LHCN-M2 (cell line): ENCODE measurements around the gene POR. TPM values are rescaled to one million over a fixed set of nuclear protein-coding genes. Genes with fewer than 3 reads are reported as not detected.
"Not testable (repeated sequence)": the region's sequence is repeated elsewhere in the genome, so short reads cannot be mapped to it uniquely, and the experiment has no call there.

ENCODE experiments used
- DNase-seq: peaks from one replicate; pipeline ENCODE4 v3.0.0-alpha.2; 2012; ENCODE audit warnings: low read depth
- total RNA-seq: library from RNA; depleted of rRNA; stranded (reverse); fragments of >200 nt; gene quantifications from 2 replicates; pipeline ENCODE4 v1.2.3, GENCODE V29; 2014; rRNA removed

Gene POR
- total RNA-seq, 1 experiment from 2014 or later, result 122 TPM

DNA sequence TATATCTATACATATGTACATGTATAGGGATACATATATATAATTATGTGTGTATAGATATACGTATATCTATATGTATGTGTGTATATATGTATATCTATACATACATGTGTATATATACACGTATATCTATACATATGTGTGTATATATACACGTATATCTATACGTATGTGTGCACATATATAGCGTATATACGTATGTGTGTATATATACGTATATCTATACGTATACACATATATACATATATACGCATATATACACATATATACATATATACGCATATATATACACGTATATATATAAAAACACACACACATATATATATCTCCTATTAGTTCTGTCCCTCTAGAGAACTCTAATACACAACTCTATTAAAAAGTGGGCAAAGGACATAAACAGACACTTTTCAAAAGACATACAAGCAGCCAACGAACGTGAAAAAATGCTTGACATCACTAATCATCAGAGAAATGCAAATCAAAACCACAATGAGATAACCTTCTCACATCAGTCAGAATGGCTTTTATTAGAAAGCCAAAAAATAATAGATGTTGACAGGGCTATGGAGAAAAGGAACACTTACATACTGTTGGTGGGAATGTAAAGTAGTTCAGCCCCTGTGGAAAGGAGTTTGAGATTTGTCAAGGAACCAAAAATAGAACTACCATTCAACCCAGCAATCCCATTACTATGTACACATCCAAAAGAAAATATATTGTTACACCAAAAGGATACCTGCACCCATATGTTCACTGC, 101.4 kb downstream of the POR start:
- DNase-seq, result no peak

DNA sequence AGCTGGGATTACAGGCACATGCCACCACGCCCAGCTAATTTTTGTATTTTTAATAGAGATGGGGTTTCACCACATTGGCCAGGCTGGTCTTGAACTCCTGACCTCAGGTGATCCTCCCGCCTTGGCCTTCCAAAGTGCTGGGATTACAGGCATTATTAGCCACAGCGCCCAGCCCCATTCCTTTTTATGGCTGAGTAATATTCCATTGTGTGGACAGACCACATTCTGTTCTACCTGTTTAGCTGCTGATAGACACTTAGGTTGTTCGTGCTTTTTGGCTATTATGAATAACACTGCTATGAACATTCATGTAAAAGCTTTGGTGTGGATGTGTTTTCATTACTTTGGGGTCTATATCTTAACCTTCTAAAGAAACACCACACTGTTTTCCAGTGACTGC, 103.6 kb downstream of the POR start:
- not testable (repeated sequence) for DNase-seq

DNA sequence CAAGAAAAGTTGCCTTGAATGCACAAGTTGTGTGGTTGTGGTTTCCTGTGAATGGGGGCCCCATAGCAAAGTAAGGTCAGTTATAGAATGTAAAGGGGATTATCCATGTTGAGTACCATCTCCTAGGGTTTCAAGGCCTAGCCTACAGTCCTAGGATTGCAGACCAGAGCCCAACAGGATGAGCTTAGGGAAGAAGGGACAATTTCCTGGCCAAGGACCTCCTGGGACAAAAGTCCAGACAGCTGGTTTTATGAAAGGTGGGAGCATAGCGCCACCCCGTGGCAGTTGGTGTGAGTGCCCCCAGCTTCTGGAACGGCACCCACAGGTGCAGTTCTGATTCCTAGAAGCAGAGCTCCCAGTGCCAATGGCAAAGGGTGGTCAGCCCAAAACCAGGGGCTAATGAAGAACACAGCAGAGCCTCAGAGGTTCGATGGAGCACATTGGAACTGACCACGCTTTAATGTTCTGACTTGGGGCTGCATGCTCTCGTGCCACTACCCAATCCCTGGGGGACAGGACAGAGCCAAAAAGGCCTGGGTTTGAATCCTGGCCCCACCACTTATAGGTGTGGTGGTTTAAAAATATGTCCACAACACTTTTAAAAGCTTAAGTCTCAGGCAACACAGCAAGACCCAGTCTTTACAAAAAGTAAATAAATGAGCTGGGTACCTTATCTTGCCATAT, 105.2 kb downstream of the POR start:
- peak; percentile 72 for DNase-seq

DNA sequence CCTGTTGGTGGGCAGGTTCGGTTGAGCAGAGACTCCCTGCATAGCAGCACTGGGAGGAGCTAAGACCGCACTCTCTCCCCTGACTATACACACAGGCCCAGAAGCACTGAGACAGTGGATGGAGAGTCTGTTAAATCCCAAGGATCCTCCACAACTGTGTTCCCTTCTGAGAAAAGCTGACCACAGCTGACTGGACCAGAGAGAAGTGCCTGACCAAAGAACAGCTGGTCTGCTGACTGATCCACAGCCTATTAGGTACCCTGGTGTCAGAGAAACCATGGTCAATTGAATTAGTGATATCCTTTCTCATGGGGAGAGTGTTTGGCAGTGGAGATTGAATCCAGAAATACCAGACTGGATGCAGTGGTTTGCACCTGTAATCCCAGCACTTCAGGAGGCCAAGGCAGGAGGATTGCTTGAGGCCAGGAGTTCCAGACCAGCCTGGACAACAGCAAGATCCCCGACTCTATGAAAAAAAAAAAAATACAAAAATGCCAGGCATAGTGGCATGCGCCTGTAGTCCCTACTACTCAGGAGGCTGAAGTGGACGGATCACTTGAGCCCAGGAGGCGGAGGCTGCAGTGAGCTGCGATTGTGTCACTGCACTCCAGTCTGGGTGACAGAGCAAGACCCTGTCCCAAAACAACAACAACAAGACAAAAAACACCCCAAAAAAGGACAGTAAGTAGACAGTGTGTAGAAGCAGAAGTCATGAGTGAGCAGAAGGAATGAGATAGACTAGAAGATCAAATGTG, 107.2 kb downstream of the POR start:
- DNase-seq, result peak; percentile 46

DNA sequence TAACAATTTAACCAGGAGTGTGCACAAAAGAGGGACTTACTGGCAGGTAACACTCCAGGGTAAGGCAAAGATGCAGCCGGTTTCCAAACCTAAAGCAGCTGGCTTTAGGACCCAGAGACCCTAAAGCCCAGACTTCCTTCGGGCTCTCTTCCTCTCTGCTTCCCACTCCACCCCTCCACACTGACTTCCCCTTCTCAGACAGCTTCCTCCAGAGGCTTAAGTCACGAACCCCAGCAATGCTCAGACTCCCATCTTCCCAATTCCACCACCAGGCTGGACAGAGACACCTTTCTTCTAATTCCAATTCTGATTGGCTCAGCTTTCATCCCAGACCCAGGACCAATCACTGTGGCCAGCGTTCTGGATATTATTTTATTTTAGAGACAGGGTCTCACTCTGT, 108.0 kb downstream of the POR start:
- no peak for DNase-seq

DNA sequence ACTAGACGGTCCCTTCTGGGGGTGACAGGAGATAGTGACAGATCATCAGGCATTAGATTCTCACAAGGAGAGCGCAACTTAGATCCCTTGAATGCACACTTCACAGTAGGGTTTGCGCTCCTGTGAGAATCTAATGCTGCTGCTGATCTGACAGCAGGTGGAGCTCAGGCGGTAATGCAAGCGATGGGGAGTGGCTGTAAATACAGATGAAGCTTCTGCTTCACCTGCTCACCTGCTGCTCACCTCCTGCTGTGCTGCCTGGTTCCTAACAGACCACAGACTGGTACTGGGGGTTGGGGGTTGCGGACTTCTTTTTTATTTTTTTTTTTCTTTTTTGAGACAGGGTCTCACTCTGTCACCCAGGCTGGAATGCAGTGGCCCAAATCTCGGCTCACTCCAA, 114.7 kb downstream of the POR start:
- DNase-seq, result not testable (repeated sequence)

DNA sequence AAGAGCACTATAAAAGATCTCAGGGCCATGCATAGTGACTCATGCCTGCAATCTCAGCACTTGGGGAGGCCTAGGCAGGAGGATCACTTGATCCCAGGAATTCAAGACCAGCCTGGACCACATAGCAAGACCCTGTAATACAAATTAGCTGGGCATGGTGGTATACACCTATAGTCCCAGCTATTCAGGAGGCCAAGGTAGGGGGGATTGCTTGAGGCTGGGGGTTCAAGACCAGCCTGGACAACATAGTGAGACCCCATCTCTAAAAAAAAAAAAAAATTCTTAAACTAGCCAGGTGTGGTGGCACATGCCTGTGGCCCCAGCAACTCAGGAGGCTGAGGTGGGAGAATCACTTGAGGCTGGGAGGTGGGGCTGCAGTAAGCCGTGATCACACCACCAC, 117.0 kb downstream of the POR start:
- no peak for DNase-seq

Other genes starting within 250 kb of the POR start
- gene HIP1, start 176.2 kb upstream of the POR start, total RNA-seq, result 21.0 and 22.4 TPM in 2 replicates
- 3.9 TPM in 1 of 2 replicates, not detected in the other for gene CCL26, start 142.9 kb upstream of the POR start, total RNA-seq
- not detected in 2 replicates for gene CCL24, start 101.3 kb upstream of the POR start, total RNA-seq
- gene RHBDD2, start 36.1 kb upstream of the POR start, total RNA-seq, result 90.6 and 91.0 TPM in 2 replicates
- 31.7 and 32.9 TPM in 2 replicates for gene TMEM120A, start 79.4 kb downstream of the POR start, total RNA-seq
- gene STYXL1, start 132.8 kb downstream of the POR start, total RNA-seq, result 52.5 and 56.7 TPM in 2 replicates
- gene MDH2, start 133.0 kb downstream of the POR start, total RNA-seq, result 103 and 104 TPM in 2 replicates